Testis (tissue), 3 donors: Measurements from ENCODE around the gene MPG. TPM values are rescaled to one million over a fixed set of nuclear protein-coding genes. Genes with fewer than 3 reads are reported as not detected.

Experiments used
- DNase-seq: peaks from one replicate; pipeline ENCODE4 v3.0.0-alpha.2; 2019
- H3K27ac ChIP-seq, 2 donors: fragments of 200-600 bp; sonication (generic); one replicate each; pipeline ENCODE4 v1.5.1; 2019
- H3K27me3 ChIP-seq: fragments of 200-600 bp; sonication (generic); one replicate; pipeline ENCODE4 v1.5.1; 2019
- H3K36me3 ChIP-seq: fragments of 200-600 bp; sonication (generic); one replicate; pipeline ENCODE4 v1.5.1; 2017; ENCODE audit warnings: low read depth; ENCODE audit errors: missing control alignments
- H3K4me1 ChIP-seq: fragments of 200-600 bp; sonication (generic); one replicate; pipeline ENCODE4 v1.5.1; 2019
- H3K4me3 ChIP-seq, 2 donors: fragments of 200-600 bp; sonication (generic); one replicate each; pipeline ENCODE4 v1.5.1; 2017 to 2019
- H3K9me3 ChIP-seq: fragments of 200-600 bp; sonication (generic); one replicate; pipeline ENCODE4 v1.5.1; 2017
- POLR2A ChIP-seq: fragments of 450-650 bp; IDR thresholded peaks from one replicate; pipeline ENCODE4 v1.6.1; 2017; ENCODE audit warnings: antibody characterized with exemption, mild to moderate bottlenecking, moderate library complexity
- WGBS, 2 donors: methylation state at CpG; one replicate each; pipeline ENCODE4 v1.1.5; 2018; 5-methylcytosine and 5-hydroxymethylcytosine counted together
- intact Hi-C: fragments of 100-400 bp; cut with DNase I; formaldehyde crosslinking; loops from one replicate; pipeline ENCODE4 v1.15.1; 2023; ENCODE audit warnings: low total_unique reads
- polyA plus RNA-seq: library from polyadenylated mRNA; stranded (reverse); fragments of 350-450 nt; fragmentation: Illumina TruSeq; extraction: RNeasy Lipid Tissue Mini Kit (QIAGEN cat#74804); gene quantifications from one replicate; pipeline ENCODE4 v1.2.3, GENCODE V29; 2014; ENCODE audit warnings: low read depth, low replicate concordance; ENCODE audit not compliant: insufficient read depth
- total RNA-seq, 2 donors: library from RNA; depleted of rRNA; stranded (reverse); fragments of >200 nt; gene quantifications; one replicate each; pipeline ENCODE4 v1.2.3, GENCODE V29; 2016
- TF ChIP-seq, protein P1 (sequence below), 3 experiments: fragments of 450-650 bp in 2 of 3; fragments of 200-600 bp in 1 of 3; sonication (generic) in 1 of 3; IDR thresholded peaks; one replicate each; pipeline ENCODE4 v1.5.1; 2016 to 2019; ENCODE audit warnings: antibody characterized with exemption in 3 of 3, mild to moderate bottlenecking in 2 of 3, moderate library complexity in 1 of 3

The MPG gene
- total and polyA plus RNA-seq, 3 donors from 2014 or later: 42.6 to 61.7 (median 44.8) TPM

DNA sequence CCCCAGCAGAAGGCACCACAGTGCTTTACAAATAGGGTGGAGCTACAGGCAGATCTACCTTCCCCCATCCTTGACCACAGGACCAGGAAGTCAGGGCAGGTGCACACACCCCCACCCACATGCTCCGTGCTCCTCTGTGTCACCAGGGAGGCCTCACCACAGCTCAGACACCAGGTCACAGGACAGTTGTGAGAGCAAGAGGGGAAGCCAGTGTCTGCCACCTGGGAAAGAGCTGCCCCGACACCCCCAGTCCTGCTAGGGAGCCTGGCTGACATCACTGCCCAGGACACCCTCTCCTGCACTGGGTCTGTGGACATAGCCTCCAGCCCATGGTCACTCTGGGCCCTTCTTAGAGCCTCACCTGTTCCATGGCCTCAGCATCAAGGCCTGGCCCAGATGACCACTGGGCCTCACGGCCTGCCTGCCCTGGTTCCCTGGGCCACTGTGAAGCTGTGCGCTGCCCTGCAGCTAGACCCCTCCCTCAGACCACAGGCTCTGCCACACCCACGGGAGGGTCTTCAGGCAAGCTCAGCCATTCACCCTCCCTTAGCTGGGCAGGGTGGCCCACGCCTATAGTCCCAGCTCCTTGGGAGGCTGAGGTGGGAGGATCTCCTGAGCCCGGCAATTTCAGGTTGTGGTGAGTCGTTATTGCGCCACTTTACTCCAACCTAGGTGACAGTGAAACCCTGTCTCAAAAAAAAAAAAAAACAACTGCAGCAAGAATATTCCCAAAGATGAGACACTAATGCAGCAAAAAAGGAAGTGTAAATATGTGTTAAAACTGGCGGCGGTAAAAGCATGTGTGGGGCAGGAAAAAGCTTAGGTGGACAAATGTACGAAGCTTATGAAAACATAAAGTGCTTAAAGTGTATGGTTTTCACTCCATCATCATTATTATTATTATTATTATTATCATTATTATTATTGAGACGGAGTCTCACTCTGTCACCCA, 38.8 kb upstream of the MPG start:
- Histone ChIP-seq H3K36me3 (no peaks in the 10 kb centered on the region), H3K27me3 (no peaks in the 10 kb centered on the region), H3K4me3 (no peak overlapping the region), H3K9me3 (no peaks in the 10 kb centered on the region), H3K27ac (no peak overlapping the region), H3K4me1 (no peaks in the 10 kb centered on the region)
- intact Hi-C loops: no loop called here
- no peak for DNase-seq
- TF ChIP-seq, protein P1, sequence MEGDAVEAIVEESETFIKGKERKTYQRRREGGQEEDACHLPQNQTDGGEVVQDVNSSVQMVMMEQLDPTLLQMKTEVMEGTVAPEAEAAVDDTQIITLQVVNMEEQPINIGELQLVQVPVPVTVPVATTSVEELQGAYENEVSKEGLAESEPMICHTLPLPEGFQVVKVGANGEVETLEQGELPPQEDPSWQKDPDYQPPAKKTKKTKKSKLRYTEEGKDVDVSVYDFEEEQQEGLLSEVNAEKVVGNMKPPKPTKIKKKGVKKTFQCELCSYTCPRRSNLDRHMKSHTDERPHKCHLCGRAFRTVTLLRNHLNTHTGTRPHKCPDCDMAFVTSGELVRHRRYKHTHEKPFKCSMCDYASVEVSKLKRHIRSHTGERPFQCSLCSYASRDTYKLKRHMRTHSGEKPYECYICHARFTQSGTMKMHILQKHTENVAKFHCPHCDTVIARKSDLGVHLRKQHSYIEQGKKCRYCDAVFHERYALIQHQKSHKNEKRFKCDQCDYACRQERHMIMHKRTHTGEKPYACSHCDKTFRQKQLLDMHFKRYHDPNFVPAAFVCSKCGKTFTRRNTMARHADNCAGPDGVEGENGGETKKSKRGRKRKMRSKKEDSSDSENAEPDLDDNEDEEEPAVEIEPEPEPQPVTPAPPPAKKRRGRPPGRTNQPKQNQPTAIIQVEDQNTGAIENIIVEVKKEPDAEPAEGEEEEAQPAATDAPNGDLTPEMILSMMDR (IDR thresholded peaks at IDR 0.05): no peak
- no peak for TF ChIP-seq POLR2A
- WGBS, 2 donors: 90 to 92% methylated on average over 11 to 13 of the region's 13 CpGs

DNA sequence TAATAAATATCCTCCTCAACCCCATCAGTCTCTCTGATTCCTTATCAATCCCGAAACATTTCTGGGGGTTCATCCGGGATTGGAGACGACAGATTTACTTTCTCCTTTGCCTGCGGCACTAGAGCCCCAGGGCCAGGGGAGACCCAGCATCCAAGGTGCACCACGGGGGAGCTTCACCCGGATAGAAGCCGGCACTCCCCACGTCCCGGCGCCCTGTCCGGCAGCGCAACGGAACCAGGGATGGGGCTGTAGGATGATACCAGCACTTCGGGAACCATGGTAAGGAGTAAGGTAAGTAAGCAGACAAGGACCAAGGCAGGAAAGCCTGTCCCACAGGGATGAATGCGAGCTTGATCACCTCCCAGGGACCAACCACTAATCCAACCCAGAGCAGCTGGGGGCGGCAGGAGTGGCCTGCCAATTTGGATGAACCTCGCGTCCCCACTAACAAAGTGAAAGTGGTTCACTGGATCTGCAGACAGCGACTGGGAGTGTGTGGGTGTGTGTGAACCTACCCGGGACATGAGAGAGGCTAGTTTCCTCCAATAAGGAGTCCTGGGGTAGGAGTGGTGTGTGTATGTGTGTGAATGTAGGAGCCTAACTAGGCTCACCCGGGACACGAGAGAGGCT, 36.5 kb upstream of the MPG start:
- TF ChIP-seq POLR2A: no peak
- TF ChIP-seq, protein P1 (IDR thresholded peaks at IDR 0.05): no peak
- no peaks in the 10 kb centered on the region for H3K27me3 ChIP-seq
- WGBS, 2 donors: 29 to 68% methylated on average over 15 to 22 of the region's 22 CpGs
- peak overlapping the region; percentile 29 to 41 for H3K4me3 ChIP-seq
- H3K27ac ChIP-seq: peak overlapping the region in 1 of 2 donors; percentile 36
- intact Hi-C loops: no loop called here
- peak; percentile 50 for DNase-seq
- no peaks in the 10 kb centered on the region for H3K9me3 ChIP-seq
- no peaks in the 10 kb centered on the region for H3K4me1 ChIP-seq
- no peaks in the 10 kb centered on the region for H3K36me3 ChIP-seq

DNA sequence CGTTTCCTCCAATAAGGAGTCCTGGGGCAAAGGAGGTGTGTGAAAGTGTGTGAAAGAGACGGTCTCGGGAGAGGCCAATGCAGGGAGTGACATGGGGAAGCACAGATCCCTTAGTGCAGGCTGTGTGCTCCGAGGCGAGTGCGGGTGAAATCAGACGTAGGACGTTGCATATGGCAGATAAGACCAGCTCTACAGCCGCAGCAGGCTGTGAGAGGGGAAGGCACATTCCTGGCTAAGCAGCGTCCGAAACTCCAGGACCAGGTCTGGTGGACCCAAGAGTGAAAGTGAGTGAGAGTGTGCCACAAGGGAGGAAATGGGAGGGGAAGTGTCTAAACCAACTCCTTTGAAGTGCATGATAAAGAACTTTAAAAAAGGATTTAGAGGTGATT, 36.0 kb upstream of the MPG start:
- 40 to 56% methylated on average over 11 of the region's 11 CpGs for WGBS, 2 donors
- H3K27me3 ChIP-seq: no peaks in the 10 kb centered on the region
- no peak for DNase-seq

DNA sequence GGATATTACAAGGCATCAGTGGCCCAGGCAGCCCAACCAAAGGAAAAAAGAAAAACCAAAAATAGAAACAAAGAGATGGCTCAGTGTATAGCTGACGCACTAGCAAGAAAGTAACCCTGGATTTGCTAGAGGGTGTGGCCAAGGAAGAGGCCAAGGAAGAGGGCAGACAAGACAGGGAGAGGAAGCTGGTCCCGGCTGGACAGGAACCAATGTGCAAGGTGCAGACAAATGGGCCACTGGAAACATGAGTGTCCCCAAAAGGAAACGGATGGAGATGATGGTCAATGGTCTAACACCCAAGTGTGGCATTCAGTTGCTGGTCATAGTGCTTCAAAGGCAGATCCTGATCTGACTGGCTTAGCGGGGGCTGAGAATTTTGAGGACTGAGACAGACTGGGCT, 35.3 kb upstream of the MPG start:
- no peaks in the 10 kb centered on the region for H3K36me3 ChIP-seq
- H3K4me1 ChIP-seq: no peaks in the 10 kb centered on the region
- H3K27me3 ChIP-seq: no peaks in the 10 kb centered on the region
- TF ChIP-seq POLR2A: no peak
- TF ChIP-seq, protein P1 (IDR thresholded peaks at IDR 0.05): no peak
- H3K9me3 ChIP-seq: no peaks in the 10 kb centered on the region
- intact Hi-C loops: no loop called here
- no peak overlapping the region for H3K27ac ChIP-seq
- DNase-seq: no peak
- no peak overlapping the region for H3K4me3 ChIP-seq
- WGBS, 2 donors: 87 to 89% methylated on average over 4 of the region's 4 CpGs

More for the DNA sequence above, 36.0 kb upstream of the MPG start:
- Histone ChIP-seq H3K36me3 (no peaks in the 10 kb centered on the region), H3K27ac (peak overlapping the region in 1 of 2 donors; percentile 36), H3K9me3 (no peaks in the 10 kb centered on the region), H3K4me3 (peak overlapping the region; percentile 29 to 41), H3K4me1 (no peaks in the 10 kb centered on the region)
- intact Hi-C loops: no loop called here
- no peak for TF ChIP-seq POLR2A
- TF ChIP-seq, protein P1 (IDR thresholded peaks at IDR 0.05): no peak
